ENCODE measurements around the gene GRHPR. TPM values are rescaled to one million over a fixed set of nuclear protein-coding genes. Genes with fewer than 3 reads are reported as not detected.
"Not testable (repeated sequence)": the region's sequence is repeated elsewhere in the genome, so short reads cannot be mapped to it uniquely, and the experiment has no call there.

GRHPR gene
- total and polyA plus RNA-seq, 5 experiments from 2014 or later: 55.0 to 89.3 (median 71.5) TPM

DNA sequence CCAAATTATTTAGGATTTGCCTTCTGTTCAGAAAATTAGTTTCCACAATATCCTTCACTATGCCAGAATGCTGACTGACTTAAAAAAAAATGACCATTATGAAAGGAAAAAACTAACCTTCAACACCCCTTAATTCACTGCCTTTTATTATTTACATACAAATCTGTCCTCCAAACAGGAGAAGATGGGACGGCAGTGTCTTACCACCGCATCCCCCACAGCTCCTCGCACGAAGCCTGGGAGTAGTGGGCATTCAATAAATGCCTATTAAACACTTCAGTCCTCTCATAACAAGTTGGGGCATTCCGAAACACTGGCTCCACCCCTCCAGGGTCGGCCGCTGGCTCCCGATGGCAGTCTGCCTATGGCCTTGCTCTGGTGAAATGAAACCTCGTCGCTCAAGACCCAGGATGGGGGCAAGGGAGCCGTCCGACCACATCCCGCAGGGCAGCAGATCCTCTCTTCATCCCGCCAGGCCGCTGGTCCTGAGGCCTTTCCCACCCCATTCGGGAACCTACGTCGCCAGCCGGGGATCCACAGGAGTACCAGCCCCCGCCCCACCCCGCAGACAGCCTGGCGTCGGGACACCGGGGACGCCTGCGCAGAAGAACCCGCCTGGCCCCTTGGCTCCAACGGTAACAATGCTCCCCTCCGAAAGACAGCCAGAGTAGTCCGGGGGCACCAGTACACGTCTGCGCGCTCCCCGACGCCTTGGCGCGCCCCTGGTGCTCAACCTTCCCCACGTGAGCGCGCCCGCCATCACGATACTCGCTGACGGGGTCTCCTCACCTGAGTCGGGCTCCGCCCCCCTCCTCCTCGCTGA is 42.1 kb downstream of the GRHPR start:
- DNase-seq: peak in 9 of 10 donors; percentile 79 to 96 (median 91)
- peaks cover 20 to 46% (median 39%) of the 10 kb centered on the region in 4 donors for H3K4me1 Mint-ChIP-seq

DNA sequence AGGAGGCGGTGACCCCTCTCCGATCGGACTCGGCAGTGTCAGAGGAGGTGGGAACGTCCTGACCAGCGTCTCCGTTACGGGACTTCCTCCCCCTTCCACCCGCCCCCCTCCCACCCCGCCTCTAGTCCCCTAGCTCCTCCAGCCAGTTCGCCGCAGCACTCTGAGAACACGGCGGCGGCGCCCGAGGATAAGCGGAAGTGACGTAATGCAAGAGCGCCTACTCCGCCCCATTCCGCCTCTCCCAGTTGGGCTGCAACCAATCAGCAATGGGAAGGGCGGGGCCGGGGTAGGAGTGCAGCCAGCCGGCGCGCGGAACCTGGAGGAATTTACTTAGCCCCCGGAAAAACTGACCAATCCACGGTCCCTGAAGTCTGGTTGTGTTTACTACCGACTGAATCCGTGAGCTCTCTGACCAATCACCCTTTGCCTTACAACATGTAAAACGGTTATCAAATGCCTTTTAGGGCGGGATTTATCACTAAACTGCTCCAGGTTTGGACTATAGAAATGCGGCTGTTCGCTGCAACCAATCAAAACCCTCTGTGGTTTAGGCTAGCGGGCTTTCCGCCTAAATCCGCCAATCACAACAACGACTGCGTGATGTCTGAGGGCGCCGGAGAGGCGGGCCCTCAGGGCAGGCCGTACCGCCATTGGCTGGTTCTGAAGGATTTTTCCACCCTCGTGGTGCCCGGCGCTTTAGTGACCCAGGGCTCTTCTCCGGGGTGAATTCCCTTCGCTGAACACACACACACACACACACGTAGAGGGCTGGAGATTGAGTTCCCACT is 42.9 kb downstream of the GRHPR start, which contains the start of gene ZBTB5:
Gene ZBTB5 (minus strand): TSS at position 202 of the 788 bp plus-strand sequence. CDS start 22,899 bp downstream, outside the sequence.
- peak within 1 kb of the TSS; percentile 93 to 99 (median 98) for H3K27ac Mint-ChIP-seq
- H3K4me1 Mint-ChIP-seq: peaks cover 20 to 46% (median 39%) of the 10 kb centered on the region in 4 donors
- POLR2A ChIA-PET: interaction anchor here (0.6 to 3.4 kb wide), 12 partner anchors 21 to 1019 kb away, joined by 3 to 56 read pairs (median 3); partner anchors contain the start of genes EXOSC3, FBXO10, GRHPR and POLR1E
- DNase-seq: peak; percentile 96 to 100 (median 99)
- H3K9me3 Mint-ChIP-seq: no peaks in the 10 kb centered on the region
- peaks cover 0 to 5% (median 1%) of the 10 kb centered on the region in 3 donors for H3K36me3 Mint-ChIP-seq
- no peaks in the 10 kb centered on the region for H3K27me3 Mint-ChIP-seq
- H3K4me3 Mint-ChIP-seq: peak within 1 kb of the TSS; percentile 94 to 98 (median 96)
- ATAC-seq: peak; percentile 81

More for the DNA sequence above, 42.1 kb downstream of the GRHPR start:
- H3K4me3 Mint-ChIP-seq: peak overlapping the region; percentile 94 to 98 (median 96)
- POLR2A ChIA-PET: interaction anchor here (0.6 to 3.4 kb wide), 7 partner anchors 21 to 1018 kb away, joined by 3 to 56 read pairs (median 4); partner anchors contain the start of genes EXOSC3, GRHPR and POLR1E
- peak overlapping the region; percentile 93 to 99 (median 98) for H3K27ac Mint-ChIP-seq
- no peaks in the 10 kb centered on the region for H3K9me3 Mint-ChIP-seq
- ATAC-seq: peak; percentile 57 to 59
- peaks cover 0 to 5% (median 1%) of the 10 kb centered on the region in 3 donors for H3K36me3 Mint-ChIP-seq
- no peaks in the 10 kb centered on the region for H3K27me3 Mint-ChIP-seq

DNA sequence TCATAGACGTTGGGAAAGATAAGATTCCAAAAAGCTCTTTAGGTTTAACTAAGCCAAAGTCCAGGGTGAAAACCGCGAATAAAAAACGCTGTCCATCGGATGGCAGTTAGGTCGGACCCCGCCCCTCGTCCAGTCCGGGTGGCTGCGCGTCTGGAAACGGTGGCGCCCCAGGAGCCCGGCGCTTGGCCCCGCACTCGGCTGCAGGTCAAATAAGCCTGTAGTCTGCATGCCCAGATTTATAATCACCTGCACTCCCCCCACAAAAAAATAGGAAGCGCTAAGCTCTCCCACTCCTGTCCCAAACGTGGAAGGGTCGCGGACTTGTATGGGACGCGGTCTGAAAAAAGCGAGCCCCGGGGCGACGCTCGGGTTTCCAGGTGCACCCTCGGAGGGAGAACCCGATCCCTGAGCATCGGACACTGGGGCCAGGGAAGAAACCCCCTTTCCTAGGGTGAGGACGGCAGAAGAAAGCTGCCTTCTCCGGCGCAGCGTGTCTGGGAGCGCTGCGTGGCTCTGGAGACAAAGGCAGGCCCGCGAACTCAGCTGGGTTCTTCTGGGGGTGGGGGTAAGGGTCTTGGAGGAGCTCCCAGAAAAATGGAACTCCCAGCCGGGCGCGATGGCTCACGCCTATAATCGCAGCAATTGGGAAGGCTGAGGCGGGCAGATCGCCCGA is 43.7 kb downstream of the GRHPR start:
- POLR2A ChIA-PET: interaction anchor here (0.6 to 3.4 kb wide), 10 partner anchors 20 to 700 kb away, joined by 3 to 56 read pairs (median 3); partner anchors contain the start of genes EXOSC3, FBXO10, GRHPR and POLR1E
- no peaks in the 10 kb centered on the region for H3K9me3 Mint-ChIP-seq
- peaks cover 19 to 40% (median 38%) of the 10 kb centered on the region in 4 donors for H3K4me1 Mint-ChIP-seq
- H3K27me3 Mint-ChIP-seq: no peaks in the 10 kb centered on the region
- ATAC-seq (no peak), DNase-seq (peak in 3 of 10 donors; percentile 6 to 37 (median 28))
- peak overlapping the region; percentile 93 to 99 (median 98) for H3K27ac Mint-ChIP-seq
- peaks cover 0 to 5% (median 1%) of the 10 kb centered on the region in 3 donors for H3K36me3 Mint-ChIP-seq
- peak overlapping the region; percentile 94 to 98 (median 96) for H3K4me3 Mint-ChIP-seq

DNA sequence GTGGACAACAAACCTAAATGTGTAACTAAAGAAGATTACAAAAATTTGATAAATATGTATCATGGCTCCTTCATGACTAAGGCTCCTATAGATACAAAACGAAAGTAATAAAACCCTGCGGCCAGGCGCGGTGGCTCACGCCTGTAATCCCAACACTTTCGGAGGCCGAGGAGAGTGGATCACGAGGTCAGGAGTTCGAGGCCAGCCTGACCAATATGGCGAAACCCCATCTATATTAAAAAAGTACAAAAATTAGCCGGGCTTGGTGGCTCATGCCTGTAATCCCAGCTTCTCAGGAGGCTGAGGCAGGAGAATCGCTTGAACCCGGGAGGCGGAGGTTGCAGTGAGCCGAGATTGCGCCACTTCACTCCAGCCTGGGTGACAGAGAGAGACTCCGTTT is 45.0 kb downstream of the GRHPR start:
- H3K27ac Mint-ChIP-seq, H3K9me3 Mint-ChIP-seq, POLR2A ChIA-PET, ATAC-seq, H3K36me3 Mint-ChIP-seq, DNase-seq, H3K27me3 Mint-ChIP-seq, H3K4me3 Mint-ChIP-seq: not testable (repeated sequence)
- peaks cover 19 to 47% (median 41%) of the 10 kb centered on the region in 4 donors for H3K4me1 Mint-ChIP-seq

DNA sequence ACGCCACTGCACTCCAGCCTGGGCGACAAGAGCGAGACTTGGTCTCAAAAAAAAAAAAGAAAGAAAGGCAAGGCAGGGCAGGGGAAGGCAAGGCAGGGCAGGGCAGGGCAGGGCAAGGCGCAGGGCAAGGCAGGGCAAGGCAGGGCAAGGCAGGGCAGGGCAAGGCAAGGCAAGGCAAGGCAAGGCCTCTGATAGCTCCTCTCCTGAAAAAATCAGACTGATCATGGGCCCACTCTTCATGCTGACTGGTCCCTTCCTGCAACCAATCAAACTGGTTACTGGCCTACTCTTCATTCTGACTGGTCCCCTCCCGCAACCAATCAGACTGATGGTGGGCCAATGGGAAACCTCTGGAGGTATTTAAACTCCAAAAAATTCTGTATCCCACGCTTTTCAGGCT is 46.1 kb downstream of the GRHPR start:
- Mint-ChIP-seq H3K27me3 (no peaks in the 10 kb centered on the region), H3K27ac (no peak overlapping the region), H3K9me3 (peaks cover 0 to 6% (median 0%) of the 10 kb centered on the region in 9 donors), H3K4me3 (no peak overlapping the region), H3K36me3 (no peaks in the 10 kb centered on the region), H3K4me1 (peaks cover 13 to 37% (median 30%) of the 10 kb centered on the region in 4 donors)
- DNase-seq (no peak), ATAC-seq (no peak)
- POLR2A ChIA-PET: interaction anchor here (0.7 kb wide), 1 partner anchor 454 kb away, joined by 3 read pairs; no protein-coding TSS in a partner anchor

DNA sequence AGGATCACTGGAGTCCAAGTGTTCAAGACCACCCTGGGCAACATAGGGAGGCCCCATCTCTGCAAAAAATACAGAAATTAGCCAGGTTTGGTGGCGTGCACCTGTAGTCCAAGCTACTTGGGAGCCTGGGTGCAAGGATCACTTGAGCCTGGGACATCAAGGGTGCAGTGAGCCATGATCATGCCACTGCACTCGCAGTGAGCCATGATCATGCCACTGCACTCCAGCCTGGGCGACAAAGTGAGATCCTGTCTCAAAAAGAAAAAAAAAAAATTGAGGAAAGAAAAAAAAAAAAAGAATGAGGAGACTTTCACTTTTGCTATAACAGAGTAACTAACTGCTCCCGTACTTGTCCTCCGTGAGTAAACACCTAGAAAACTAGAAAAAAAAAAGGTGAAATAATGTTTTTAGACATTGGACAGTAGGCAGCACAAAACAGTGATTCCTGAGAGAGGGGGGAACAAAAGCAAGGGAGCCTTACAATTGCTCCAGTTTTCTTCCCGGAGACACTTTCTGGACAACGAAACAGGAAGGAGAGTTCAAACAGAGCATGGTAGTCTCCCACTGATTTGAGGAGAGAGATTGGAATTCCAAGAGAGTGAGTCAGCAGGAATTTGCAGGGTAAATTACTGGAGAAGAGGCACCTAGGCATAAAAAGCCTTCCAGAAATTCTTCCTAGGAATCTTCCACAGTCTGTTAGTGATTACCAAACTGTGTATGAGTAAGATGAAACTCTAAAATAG is 49.6 kb downstream of the GRHPR start:
- H3K4me3 Mint-ChIP-seq: peak overlapping the region; percentile 72 to 88 (median 76)
- peaks cover 4 to 9% (median 5%) of the 10 kb centered on the region in 5 donors for H3K27me3 Mint-ChIP-seq
- peaks cover 4 to 15% (median 13%) of the 10 kb centered on the region in 4 donors for H3K4me1 Mint-ChIP-seq
- POLR2A ChIA-PET: interaction anchor here (0.6 kb wide), 1 partner anchor 1319 kb away, joined by 5 read pairs; no protein-coding TSS in a partner anchor
- peaks cover 0 to 13% (median 8%) of the 10 kb centered on the region in 9 donors for H3K9me3 Mint-ChIP-seq
- H3K27ac Mint-ChIP-seq: peak overlapping the region; percentile 53 to 92 (median 76)
- H3K36me3 Mint-ChIP-seq: peaks cover 0 to 2% (median 0%) of the 10 kb centered on the region in 3 donors
- DNase-seq (no peak), ATAC-seq (peak; percentile 14 to 35)

DNA sequence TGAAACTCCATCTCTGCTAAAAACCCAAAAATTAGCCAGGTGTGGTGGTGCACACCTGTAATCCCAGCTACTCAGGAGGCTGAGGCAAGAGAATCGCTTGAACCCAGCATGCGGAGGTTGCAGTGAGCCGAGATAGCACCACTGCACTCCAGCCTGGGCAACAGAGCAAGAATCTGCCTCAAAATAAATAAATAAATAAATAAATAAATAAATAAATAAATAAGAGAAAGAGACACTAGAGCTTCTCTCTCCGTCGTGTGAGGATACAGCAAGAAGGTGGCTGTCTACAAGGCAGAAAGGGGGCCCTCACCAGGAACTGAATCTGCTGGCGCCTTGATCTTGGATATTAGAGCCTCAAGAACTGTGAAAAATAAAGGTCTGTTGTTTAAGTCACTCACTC is 51.5 kb downstream of the GRHPR start:
- H3K27ac Mint-ChIP-seq, POLR2A ChIA-PET, H3K36me3 Mint-ChIP-seq, DNase-seq, H3K4me3 Mint-ChIP-seq, ATAC-seq: not testable (repeated sequence)
- H3K4me1 Mint-ChIP-seq: peaks cover 4 to 16% (median 15%) of the 10 kb centered on the region in 4 donors
- H3K27me3 Mint-ChIP-seq: peaks cover 7 to 18% (median 14%) of the 10 kb centered on the region in 5 donors
- peaks cover 0 to 13% (median 8%) of the 10 kb centered on the region in 9 donors for H3K9me3 Mint-ChIP-seq

DNA sequence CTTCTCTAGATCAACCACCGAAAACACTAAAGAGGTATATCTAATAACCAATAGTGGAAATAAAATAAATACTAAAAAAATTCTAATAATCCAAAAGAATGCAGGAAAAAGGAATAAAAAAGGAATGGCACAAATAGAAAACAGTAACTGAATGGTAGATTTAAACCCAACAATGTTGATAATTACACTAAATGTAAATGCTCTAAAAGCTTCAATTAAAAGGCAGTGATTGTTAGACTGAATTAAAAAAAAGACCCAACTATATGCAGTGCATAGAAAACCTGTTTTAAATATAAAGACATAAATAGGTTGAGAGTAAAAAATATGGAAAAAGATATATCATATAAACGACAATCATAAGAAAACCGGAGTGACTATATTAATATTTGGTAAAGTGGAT is 51.9 kb downstream of the GRHPR start:
- ATAC-seq (no peak), DNase-seq (no peak)
- H3K9me3 Mint-ChIP-seq: peaks cover 0 to 13% (median 8%) of the 10 kb centered on the region in 9 donors
- peaks cover 4 to 16% (median 15%) of the 10 kb centered on the region in 4 donors for H3K4me1 Mint-ChIP-seq
- POLR2A ChIA-PET: no interaction called here
- H3K4me3 Mint-ChIP-seq: no peak overlapping the region
- peak overlapping the region in 1 of 10 donors; percentile 44 for H3K27ac Mint-ChIP-seq
- H3K27me3 Mint-ChIP-seq: peaks cover 7 to 21% (median 17%) of the 10 kb centered on the region in 5 donors
- peaks cover 0 to 2% (median 0%) of the 10 kb centered on the region in 3 donors for H3K36me3 Mint-ChIP-seq

DNA sequence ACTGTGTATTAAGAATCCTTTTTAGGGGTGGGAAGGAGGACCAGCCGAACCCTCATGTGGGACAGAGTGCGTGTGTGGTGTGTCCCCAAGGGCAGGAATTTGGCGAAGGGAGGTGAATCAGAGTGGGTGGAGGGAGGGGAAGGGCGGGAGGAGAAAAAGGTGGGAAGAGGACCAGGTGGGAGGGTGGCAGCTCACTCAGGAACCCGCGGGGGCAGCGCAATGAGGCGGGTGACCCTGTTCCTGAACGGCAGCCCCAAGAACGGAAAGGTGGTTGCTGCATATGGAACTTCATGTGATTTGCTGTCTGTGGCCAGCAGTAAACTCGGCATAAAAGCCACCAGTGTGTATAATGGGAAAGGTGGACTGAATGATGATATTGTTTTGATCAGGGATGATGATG is 54.4 kb downstream of the GRHPR start:
- peaks cover 0 to 13% (median 8%) of the 10 kb centered on the region in 9 donors for H3K9me3 Mint-ChIP-seq
- POLR2A ChIA-PET: no interaction called here
- no peak for DNase-seq
- H3K4me1 Mint-ChIP-seq: peaks cover 4 to 11% (median 6%) of the 10 kb centered on the region in 4 donors
- H3K4me3 Mint-ChIP-seq: no peak overlapping the region
- H3K27me3 Mint-ChIP-seq: peaks cover 14 to 36% (median 26%) of the 10 kb centered on the region in 5 donors
- peaks cover 0 to 2% (median 0%) of the 10 kb centered on the region in 3 donors for H3K36me3 Mint-ChIP-seq
- ATAC-seq: no peak
- no peak overlapping the region for H3K27ac Mint-ChIP-seq

DNA sequence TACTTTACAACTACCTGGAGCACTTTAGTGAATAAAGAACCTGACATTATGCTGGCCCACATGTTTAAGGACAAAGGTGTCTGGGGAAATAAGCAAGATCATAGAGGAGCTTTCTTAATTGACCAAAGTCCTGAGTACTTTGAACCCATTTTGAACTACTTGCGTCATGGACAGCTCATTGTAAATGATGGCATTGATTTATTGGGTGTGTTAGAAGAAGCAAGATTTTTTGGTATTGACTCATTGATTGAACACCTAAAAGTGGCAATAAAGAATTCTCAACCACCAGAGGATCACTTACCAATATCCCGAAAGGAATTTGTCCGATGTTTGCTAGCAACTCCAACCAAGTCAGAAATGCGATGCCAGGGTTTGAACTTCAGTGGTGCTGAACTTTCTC is 54.9 kb downstream of the GRHPR start:
- POLR2A ChIA-PET, ATAC-seq, DNase-seq, H3K36me3 Mint-ChIP-seq, H3K4me3 Mint-ChIP-seq, H3K4me1 Mint-ChIP-seq: not testable (repeated sequence)
- Mint-ChIP-seq H3K9me3 (peaks cover 0 to 13% (median 4%) of the 10 kb centered on the region in 9 donors), H3K27me3 (peaks cover 15 to 39% (median 26%) of the 10 kb centered on the region in 5 donors), H3K27ac (peak overlapping the region in 1 of 10 donors; percentile 65)

DNA sequence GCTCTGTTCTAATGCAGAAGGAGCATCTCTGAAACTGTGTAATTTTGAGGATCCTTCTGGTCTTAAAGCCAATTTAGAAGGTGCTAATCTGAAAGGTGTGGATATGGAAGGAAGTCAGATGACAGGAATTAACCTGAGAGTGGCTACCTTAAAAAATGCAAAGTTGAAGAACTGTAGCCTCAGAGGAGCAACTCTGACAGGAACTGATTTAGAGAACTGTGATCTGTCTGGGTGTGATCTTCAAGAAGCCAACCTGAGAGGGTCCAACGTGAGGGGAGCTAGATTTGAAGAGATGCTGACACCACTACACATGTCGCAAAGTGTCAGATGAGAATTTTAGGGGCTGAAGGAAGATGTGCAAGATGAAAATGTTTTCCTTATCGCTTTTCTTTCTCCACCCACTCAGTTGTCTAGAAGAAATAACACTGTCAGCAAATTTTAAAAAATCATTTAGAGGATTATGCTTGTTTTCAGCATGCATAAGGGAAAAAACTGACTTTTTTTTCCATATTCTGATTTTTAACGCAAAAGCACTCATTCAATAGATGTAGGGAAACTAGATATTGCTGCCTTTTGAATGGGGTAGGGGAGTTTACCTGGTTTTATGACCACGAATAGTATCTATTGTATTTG is 55.6 kb downstream of the GRHPR start:
- H3K36me3 Mint-ChIP-seq, H3K27ac Mint-ChIP-seq, H3K4me1 Mint-ChIP-seq, DNase-seq, POLR2A ChIA-PET, ATAC-seq, H3K4me3 Mint-ChIP-seq: not testable (repeated sequence)
- H3K9me3 Mint-ChIP-seq: peaks cover 0 to 13% (median 4%) of the 10 kb centered on the region in 9 donors
- peaks cover 15 to 39% (median 26%) of the 10 kb centered on the region in 5 donors for H3K27me3 Mint-ChIP-seq
